Glomerular visceral epithelial cell (primary cell): Measurements from ENCODE around the gene ZFP36.

ENCODE experiments used
- DNase-seq: peaks from one replicate; pipeline ENCODE4 v3.0.0-alpha.2; 2016; ENCODE audit errors: extremely low spot score

Gene ZFP36

GRCh38 chr19:39419003-39419402, 12.4 kb downstream of the ZFP36 start:
- DNase-seq: no peak

GRCh38 chr19:39420769-39421168, 14.1 kb downstream of the ZFP36 start:
- DNase-seq: no peak

GRCh38 chr19:39422020-39422419, 15.4 kb downstream of the ZFP36 start:
- DNase-seq: no peak

- DNase-seq: no peak
Observed at GRCh38 chr19:39423258-39424086, 16.8 kb downstream of the ZFP36 start.

GRCh38 chr19:39424934-39425333, 18.3 kb downstream of the ZFP36 start:
- DNase-seq: no peak

- no peak for DNase-seq
Observed at GRCh38 chr19:39425744-39426143, 19.1 kb downstream of the ZFP36 start.

- DNase-seq: no peak
Observed at GRCh38 chr19:39426170-39426569, 19.5 kb downstream of the ZFP36 start.

GRCh38 chr19:39427707-39428106, 21.1 kb downstream of the ZFP36 start:
- DNase-seq: no peak

- peak; percentile 88 for DNase-seq
Observed at GRCh38 chr19:39428283-39429112, 21.9 kb downstream of the ZFP36 start.

- DNase-seq: peak; percentile 88
Observed at GRCh38 chr19:39430675-39431593, 24.3 kb downstream of the ZFP36 start.

GRCh38 chr19:39432677-39433025, 26.0 kb downstream of the ZFP36 start:
- DNase-seq: no peak

GRCh38 chr19:39433480-39434079, 26.9 kb downstream of the ZFP36 start:
- DNase-seq: no peak

GRCh38 chr19:39434123-39435076, 27.8 kb downstream of the ZFP36 start:
- DNase-seq: no peak

- peak; percentile 99 for DNase-seq
Observed at GRCh38 chr19:39435499-39436349, 29.1 kb downstream of the ZFP36 start, which contains the start of gene RPS16. Gene RPS16, minus strand, starts transcription at chr19:39435949. Its CDS starts 54 bp downstream, at chr19:39435895.

- DNase-seq: no peak
Observed at GRCh38 chr19:39436350-39436716, 29.7 kb downstream of the ZFP36 start.

GRCh38 chr19:39438270-39438934, 31.8 kb downstream of the ZFP36 start:
- peak; percentile 70 for DNase-seq

- DNase-seq: peak; percentile 25
Observed at GRCh38 chr19:39444598-39445195, 38.0 kb downstream of the ZFP36 start.
